ENCODE data around the gene BPIFB2. TPM values are rescaled to one million over a fixed set of nuclear protein-coding genes. Genes with fewer than 3 reads are reported as not detected.

Gene BPIFB2
- total RNA-seq, 1 experiment from 2014 or later, result not detected

GRCh38 chr20:33015700-33016580, 8.4 kb downstream of the BPIFB2 start:
- no peak for DNase-seq (ENCODE audit: low spot score)
- in situ Hi-C loops (cut with HindIII; ENCODE audit: low sequenced_read_pairs), result no loop called here

DNA sequence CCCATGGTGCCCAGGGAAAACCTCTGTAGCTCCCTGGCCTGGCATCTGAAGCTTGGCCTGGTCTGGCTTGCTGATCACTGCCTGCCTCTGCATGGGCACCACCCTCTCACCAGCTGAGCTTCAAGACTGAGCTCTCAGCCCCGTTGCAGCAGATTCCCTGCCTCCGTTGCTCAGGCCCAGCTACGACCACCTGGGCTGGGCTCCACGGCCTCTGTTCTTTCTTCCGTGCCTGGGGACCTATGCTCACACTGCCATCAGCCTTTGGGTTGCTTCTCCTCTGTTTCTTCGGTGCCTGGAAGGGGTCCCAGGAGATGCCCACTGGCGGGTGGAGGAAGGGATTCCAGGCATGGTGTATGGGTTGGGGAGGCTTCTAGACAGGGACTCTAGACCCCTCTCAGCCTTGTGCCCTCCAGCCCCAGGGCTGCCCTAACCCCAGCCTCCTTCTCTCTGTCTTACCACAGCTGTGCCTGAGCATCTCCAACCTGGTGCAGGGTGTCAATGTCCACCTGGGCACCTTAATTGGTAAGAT, 9.1 kb downstream of the BPIFB2 start:
- in situ Hi-C loops (cut with HindIII; ENCODE audit: low sequenced_read_pairs), result no loop called here

GRCh38 chr20:33017542-33017941, 10.0 kb downstream of the BPIFB2 start:
- DNase-seq (ENCODE audit: low spot score), result no peak
- in situ Hi-C loops (cut with HindIII; ENCODE audit: low sequenced_read_pairs), result no loop called here

More for the DNA sequence above, 9.1 kb downstream of the BPIFB2 start:
- no peak for DNase-seq (ENCODE audit: low spot score)

DNA sequence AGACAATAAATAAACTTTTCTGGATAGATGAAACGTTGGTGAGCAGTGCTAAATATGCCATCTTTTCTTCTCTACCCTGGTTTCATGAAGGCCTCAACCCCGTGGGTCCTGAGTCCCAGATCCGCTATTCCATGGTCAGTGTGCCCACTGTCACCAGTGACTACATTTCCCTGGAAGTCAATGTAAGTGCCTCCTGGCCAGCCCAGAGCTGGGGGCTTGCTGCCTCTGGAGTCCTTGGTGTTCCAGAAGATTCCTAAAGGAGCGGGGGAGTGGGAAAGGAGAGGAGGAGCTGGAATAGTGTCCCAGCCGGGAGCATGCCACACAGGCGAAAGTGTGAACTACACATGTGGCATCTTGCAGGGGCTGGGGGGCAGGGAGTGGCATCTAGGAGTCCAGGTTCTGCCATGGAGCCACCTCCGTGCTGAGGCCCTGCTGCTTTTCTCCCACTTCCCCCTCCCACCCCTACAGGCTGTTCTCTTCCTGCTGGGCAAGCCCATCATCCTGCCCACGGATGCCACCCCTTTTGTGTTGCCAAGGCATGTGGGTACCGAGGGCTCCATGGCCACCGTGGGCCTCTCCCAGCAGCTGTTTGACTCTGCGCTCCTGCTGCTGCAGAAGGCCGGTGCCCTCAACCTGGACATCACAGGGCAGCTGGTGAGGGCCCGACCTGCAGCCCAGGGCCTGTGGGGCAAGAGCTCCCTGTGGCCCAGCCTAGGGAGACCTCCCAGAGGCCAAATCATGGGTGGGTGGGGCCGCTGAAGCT, 10.8 kb downstream of the BPIFB2 start:
- DNase-seq (ENCODE audit: low spot score), result no peak

DNA sequence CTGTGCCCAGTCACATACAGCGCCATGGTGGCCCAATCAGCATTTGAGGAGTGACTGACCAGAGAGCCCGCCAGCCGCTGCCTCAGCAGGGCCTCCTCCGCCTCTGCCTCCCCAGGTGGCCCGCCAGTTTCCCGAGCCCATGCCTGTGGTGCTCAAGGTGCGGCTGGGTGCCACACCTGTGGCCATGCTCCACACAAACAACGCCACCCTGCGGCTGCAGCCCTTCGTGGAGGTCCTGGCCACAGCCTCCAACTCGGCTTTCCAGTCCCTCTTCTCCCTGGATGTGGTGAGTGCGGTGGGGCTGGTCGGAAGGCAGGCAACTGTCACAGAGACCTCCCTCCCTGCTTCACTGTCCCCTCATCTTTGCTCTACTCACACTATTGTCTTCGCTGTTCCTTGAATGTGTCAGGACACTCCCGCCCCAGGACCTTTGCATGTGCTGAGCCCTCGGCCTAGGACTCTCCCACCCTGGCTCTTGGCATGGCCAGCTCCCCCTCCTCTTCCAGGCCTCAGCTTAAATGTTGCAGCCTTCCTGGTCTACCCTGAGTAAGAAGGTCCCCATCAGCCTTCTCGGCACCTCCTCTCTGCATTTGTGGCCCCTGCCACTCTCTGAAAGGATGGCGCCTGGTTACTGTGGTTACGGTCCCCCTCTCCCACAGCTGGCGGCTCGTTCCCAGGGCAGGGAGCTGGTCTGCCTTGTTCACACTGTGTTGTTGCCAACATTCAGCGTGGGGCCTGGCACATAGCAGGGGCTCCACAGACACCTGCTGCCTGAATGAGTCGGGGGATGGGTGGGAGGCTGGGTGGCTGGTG, 12.2 kb downstream of the BPIFB2 start:
- in situ Hi-C loops (cut with HindIII; ENCODE audit: low sequenced_read_pairs), result no loop called here

More for the DNA sequence above, 10.8 kb downstream of the BPIFB2 start:
- in situ Hi-C loops (cut with HindIII; ENCODE audit: low sequenced_read_pairs), result no loop called here

DNA sequence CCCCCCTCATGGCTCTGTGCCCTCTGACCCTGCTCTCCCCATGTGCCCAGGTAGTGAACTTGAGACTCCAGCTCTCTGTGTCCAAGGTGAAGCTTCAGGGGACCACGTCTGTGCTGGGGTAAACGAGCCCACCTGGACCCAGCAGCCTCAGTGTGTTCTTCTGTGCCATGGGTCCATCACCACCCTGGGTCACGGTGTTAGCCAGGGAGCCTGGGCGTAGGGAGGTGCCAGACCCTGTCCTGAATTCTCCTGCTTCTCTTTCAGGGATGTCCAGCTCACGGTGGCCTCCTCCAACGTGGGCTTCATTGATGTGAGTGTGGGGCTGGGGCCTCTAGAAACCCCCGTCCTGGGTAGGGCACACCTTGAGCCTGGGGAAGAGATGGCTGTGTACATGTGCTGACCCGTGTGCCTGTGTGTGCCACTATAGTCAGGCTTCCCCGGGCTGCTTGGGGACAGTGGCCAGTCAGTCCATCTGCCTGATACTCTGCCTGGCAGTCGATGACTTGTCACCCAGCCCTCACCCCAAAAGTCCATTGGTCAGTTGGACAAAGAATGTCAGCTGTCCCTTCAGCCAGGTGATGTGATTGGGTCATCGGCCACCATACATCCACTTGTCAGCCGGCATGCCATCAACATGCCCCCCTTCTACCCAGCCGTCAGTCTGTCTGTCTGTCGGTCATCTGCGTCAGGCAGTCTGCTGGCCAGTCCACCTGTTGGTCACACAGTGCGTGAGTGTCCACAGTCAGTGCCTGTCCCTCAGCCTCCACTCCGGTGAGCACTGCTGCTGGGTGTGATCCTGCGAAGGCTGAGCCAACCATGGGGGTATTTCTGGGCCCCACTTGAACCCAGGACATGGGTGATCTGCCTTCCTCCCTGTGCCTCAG, 13.0 kb downstream of the BPIFB2 start:
- in situ Hi-C loops (cut with HindIII; ENCODE audit: low sequenced_read_pairs), result no loop called here
- DNase-seq (ENCODE audit: low spot score), result no peak

More for the DNA sequence above, 12.2 kb downstream of the BPIFB2 start:
- no peak for DNase-seq (ENCODE audit: low spot score)

DNA sequence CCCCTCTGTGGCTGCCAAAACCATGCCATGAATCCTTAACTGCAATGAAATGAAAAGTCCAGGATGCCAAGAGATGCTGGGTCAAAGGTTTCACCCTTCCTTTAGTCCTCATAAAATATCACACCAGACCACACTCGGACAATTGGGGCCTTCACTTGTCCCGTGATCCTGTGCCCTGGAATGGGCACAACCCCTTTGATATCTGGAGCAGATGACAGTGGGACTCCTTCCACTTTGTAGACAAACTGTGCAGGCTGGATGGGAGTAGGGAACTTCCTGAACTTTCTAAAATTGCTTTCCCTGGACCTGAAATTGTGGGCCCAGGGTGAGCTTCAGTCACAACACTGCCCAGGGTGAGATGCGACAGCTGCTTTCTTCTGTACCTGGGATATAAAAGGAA, 14.4 kb downstream of the BPIFB2 start:
- in situ Hi-C loops (cut with HindIII; ENCODE audit: low sequenced_read_pairs), result no loop called here
- DNase-seq (ENCODE audit: low spot score), result no peak

GRCh38 chr20:33022289-33022688, 14.8 kb downstream of the BPIFB2 start:
- in situ Hi-C loops (cut with HindIII; ENCODE audit: low sequenced_read_pairs), result no loop called here

DNA sequence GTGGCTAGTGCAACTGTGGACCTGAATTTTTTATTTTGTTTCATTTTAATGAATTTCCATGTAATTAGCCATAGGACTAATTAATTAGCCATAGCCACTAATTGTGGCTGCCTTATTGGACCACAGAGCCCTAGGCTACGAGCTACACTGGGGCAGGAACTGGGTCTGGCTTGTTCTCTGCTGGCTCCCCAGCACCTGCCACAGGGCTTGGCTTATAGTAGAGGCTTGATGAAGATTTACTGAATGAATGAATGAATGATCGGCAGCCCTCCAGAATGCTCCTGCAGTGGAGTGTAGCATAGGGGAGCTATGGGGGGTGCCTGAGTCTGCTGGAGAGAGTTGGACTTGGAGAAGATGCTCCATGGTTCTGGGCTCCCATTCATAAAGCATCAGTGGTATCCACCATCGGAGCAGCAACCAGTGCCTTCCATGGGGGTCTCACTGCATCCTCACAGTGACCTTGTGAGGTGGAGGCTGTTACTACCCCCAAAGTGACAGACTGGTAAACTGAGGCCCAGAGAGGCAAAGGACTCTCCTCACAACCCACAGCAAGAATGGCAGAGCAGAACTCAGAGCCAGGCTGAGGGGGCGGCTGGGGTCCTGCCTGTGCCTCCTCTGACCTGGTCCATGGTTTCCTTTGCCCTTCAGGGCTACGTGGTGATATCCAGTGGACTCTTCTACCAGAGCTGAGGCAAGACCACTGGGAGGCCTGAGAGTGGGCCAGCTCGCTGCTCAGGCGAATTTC, 15.4 kb downstream of the BPIFB2 start:
- in situ Hi-C loops (cut with HindIII; ENCODE audit: low sequenced_read_pairs), result no loop called here
- no peak for DNase-seq (ENCODE audit: low spot score)

More at GRCh38 chr20:33022289-33022688, 14.8 kb downstream of the BPIFB2 start:
- no peak for DNase-seq (ENCODE audit: low spot score)

- in situ Hi-C loops (cut with HindIII; ENCODE audit: low sequenced_read_pairs), result no loop called here
These were observed 16.1 kb downstream of the BPIFB2 start for GRCh38 chr20:33023439-33024242.

DNA sequence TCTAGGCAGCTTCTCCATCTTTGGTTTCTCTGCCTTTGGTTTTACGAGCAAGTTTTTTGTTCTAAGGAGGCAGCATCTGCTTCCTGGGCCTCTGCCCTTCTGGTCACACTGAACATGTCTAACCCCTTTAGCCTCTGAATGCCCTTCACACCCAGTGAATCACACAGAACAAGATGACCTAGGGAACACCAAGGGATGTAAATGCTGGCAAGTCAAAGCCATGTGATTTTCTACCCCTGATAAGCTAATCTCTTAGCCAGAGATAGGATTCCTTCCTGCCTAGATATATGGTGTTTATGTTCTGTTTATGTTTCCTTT, 16.7 kb downstream of the BPIFB2 start:
- DNase-seq (ENCODE audit: low spot score), result no peak
- in situ Hi-C loops (cut with HindIII; ENCODE audit: low sequenced_read_pairs), result no loop called here

More at GRCh38 chr20:33023439-33024242, 16.1 kb downstream of the BPIFB2 start:
- no peak for DNase-seq (ENCODE audit: low spot score)

- no peak for DNase-seq (ENCODE audit: low spot score)
- in situ Hi-C loops (cut with HindIII; ENCODE audit: low sequenced_read_pairs), result no loop called here
These were observed 17.3 kb downstream of the BPIFB2 start for GRCh38 chr20:33024609-33025317.

DNA sequence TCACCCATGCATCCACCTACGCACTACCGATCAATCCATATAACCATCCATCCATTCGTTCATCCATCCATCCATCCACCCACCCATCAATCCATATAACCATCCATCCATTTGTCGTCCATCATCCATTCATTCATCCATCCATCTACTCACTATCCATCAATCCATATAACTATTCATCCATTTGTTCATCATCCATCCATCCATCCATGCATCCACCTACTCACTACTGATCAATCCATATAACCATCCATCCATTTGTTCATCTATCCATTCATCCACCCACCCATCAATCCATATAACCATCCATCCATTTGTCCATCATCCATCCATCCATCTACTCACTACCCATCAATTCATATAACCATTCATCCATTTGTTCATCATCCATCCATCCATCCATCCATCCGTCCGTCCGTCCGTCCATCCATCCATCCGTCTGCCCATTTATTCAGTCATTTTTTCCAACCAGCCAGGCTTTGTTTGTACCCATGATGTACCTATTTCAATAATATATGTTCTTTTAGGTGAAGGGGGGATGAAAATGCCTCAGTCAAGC, 17.9 kb downstream of the BPIFB2 start:
- in situ Hi-C loops (cut with HindIII; ENCODE audit: low sequenced_read_pairs), result no loop called here
- DNase-seq (ENCODE audit: low spot score), result no peak

DNA sequence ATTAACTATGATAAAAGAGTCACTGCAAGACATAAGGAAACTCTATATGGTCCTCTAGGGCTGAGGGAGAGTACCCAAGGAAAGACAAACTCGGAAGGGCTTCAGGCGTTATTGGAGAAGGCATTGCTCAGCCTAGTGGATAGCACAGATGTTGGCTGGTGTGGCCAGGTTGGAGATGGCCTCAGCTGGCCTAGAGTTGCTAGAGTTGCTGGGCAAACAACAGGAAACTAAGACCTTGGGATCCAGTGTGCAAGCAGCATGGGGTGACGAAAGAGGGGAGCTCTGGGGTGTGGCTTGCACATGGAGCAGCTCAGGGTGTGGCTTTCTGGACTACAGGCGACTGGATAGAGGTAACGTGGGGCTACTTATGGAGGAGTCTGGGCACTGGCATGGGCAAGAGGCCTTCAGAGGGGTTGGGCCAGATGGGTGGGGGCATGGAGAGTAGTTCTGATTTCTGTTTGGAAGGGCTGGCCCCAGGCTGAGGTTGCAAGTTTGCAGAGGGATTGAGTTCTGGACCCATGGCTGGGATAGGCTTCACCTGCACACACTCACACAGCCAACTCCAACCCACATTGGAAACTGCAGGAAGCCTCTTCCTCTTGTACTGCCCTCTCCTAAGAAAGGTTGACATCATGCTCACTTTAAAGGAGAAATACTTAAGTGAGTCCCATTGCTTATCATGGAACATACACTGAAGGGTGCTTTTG, 18.7 kb downstream of the BPIFB2 start:
- no peak for DNase-seq (ENCODE audit: low spot score)
- in situ Hi-C loops (cut with HindIII; ENCODE audit: low sequenced_read_pairs), result no loop called here
